GM04504 (cell line): ENCODE data around the gene CLPSL2.

Experiments
- DNase-seq: peaks from one replicate; pipeline ENCODE4 v3.0.0-alpha.2; 2012; ENCODE audit warnings: low read depth

The CLPSL2 gene

DNA sequence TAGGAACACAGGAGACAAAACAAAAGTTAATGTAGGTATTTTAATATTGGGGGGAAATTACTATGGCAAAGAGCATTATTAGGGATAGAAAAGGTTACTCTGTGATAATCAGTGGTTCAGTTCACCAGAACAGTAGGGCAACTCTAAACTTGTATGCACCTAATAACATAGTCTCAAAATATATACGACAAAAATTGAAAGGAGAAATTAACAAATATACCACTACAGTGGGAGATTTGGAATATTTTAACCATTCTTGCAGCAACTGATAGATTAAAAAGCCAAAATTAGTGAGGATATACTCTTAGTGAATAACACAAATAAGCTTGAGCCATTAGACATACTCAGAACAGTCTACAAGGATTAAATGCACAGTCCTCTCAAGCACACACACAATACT is 28.5 kb upstream of the CLPSL2 start:
- no peak for DNase-seq

GRCh38 chr6:35750557-35750956 is 25.8 kb upstream of the CLPSL2 start:
- DNase-seq = no peak

DNA sequence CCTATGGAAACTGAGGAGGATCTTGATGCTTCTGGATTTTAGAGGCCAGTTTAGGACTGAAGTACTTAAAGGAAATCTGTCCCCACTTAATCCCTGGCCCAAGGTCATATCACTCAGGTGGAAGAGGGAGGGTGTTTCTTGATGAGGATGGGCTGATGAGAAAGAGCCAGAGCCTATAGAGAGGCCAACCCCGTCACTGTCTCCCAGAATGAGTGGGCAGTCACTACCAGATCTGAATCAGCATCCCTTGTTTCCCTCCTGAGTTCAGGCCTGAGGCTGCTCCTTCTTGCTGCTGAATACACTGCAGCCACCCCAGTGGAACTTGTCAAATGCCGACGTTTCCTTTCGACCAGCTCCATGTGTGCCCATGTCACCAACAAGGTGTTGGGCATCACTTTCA is 24.8 kb upstream of the CLPSL2 start:
- DNase-seq = no peak

DNA sequence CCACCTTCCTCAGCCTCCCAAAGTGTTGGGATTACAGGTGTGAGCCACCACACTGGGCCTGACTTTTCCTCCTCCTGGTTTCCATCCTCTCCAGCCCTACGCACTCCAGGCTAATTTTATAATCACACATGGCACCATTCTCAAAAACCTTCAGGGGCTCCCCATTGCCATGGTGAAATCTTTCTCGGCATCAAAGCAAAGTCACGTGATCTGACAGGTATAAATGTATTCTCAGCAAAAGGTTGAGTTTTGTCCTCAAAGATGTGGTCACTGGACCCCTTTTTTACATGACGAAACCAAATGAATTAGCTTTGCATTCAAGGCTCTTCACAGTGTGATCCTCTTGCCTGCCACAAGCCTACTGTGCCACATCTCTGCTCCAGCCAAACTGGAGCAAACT is 24.1 kb upstream of the CLPSL2 start:
- DNase-seq = no peak

DNA sequence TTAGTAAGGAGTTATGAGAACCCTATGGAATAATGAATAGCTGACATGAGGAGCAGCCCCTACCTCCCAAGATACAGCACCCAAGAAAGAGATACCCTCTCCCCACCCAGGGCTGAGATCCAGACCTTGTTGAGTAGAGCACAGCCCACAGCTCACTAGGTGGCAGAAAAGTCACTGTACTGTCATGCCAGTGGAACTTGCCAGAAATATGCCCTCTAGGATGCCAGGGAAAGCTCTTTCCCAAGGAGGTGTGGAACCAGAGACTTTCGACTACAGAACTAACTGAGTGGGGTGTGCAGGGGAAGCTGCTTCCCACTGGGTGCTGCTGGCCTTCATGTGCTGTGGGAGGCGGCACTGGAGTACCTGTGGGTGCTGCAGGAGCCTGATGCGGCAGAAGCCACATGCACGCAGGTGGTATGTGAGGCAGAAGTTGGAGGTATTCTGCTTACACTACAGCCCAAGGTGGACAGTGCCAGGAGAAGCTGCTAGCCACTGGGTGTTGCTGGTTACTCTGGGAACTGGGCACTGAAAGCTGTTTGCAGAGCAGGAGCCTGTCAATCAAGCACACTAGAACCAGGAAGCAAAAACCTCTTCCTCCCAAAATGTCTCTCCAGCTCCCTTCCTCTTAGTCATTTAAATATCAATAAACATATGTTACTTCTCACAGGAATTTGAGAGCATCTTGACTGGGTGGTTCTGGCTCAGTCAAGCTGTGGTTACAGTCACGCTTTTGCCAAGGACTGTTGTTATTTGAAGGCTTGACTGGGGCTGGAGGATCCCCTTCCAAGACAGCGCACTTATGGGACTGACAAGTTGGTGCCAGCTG is 21.7 kb upstream of the CLPSL2 start:
- no peak for DNase-seq

- DNase-seq = no peak
Measured at GRCh38 chr6:35755278-35755924, 21.0 kb upstream of the CLPSL2 start.

- no peak for DNase-seq
Measured at GRCh38 chr6:35757456-35758123, 18.8 kb upstream of the CLPSL2 start.

- no peak for DNase-seq
Measured at GRCh38 chr6:35759426-35759825, 17.0 kb upstream of the CLPSL2 start.

GRCh38 chr6:35765739-35766138 is 10.7 kb upstream of the CLPSL2 start:
- no peak for DNase-seq

- DNase-seq = no peak
Measured at GRCh38 chr6:35769211-35769610, 7.2 kb upstream of the CLPSL2 start.

GRCh38 chr6:35771343-35771627 is 5.1 kb upstream of the CLPSL2 start:
- no peak for DNase-seq

DNA sequence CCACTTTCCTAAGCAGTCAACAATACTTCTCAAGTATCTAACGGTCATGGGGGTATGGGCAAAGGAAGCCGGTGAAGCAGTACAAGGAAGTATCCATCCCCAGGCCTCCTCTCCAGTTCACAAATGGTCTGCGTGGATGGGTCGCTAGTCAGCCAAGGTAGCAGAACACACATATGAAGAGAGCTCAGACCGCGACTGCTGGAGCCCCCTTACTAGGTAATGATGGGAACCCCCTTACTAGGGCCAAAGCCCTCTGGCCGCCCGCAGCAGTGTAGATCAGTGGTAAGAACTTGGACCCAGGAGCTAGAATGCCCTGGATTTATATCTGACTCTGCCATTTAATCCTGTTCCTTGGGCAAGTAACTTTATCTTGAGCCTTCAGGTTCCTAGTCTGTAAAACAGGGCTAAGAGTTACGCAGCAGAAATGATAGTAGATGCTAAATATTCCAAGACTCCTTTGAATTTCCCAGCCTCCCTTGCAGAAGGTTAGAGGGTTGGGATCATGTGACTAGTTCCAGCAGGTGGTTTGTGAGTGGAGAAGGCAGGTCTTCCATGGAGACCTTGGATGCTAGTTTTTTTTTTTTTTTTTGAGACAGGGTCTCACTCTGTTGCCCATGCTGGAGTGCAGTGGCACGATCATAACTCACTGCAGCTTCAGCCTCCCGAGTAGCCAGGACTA is 2.1 kb upstream of the CLPSL2 start:
- no peak for DNase-seq

DNA sequence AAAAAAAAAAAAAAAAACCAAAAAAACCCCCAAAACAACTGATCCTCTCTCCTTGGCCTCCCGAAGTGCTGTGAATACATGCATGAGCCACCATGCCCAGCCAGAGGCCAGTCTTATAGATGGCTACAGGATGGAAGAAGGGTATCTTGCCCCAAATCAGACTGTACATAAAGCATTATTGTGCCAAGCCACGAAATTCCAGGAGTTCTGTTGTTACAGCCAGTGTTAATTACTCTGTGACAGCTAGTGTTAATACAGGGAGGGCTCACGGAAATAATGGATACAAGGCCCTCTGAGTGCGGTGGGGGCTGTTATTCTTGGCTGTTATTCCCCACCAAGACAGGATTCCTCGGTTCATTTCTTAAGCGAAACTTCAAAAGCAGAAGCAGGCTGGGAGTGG is 1.4 kb upstream of the CLPSL2 start:
- no peak for DNase-seq

GRCh38 chr6:35777356-35778102 is 1.1 kb downstream of the CLPSL2 start:
- DNase-seq = no peak

DNA sequence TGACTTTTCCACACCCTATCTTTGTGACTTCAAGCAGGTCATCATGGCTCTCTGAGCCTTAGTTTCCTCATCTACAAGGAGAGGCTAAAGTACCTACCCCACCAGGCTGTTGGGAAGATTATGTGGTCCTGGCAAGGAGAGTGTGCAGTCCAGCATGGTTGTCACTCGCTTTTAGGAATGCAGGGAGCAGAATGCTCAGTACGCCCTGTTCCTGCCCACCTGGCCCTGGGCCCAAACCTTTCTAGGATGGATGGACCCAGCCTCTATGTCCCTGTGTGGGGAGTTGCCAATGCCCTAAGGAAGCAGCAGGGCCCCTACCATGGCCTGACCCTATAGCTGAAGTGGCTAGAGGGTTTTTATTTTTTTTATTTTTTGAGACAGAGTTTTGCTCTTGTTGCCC is 2.0 kb downstream of the CLPSL2 start:
- no peak for DNase-seq

- DNase-seq = no peak
Measured at GRCh38 chr6:35780719-35781118, 4.3 kb downstream of the CLPSL2 start, which contains the start of gene CLPSL1. Gene CLPSL1 (plus strand): TSS chr6:35781019. CDS start chr6:35781111, 92 bp downstream.

GRCh38 chr6:35781290-35781689 is 4.9 kb downstream of the CLPSL2 start:
- no peak for DNase-seq

DNA sequence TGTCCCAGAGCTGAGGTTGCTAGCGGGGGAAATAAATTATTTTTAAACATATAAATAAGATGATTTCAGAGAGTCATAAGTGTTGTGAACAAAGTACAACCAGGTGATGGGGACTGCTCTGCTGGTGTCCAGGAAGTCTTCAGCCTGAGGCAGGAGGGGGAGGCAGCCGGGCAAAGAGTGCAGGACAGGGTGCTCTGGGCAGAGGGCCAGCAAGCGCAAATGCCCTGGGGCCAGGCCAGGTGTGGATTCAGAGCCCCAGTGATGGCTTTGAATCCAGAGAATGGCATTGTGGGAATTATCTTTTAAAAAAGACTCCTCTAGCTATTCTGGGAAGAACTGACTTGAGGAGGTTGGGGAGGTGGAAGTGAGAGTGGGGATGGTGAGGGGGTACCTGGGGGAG is 6.0 kb downstream of the CLPSL2 start:
- no peak for DNase-seq

- DNase-seq = no peak
Measured at GRCh38 chr6:35784200-35784599, 7.8 kb downstream of the CLPSL2 start.

DNA sequence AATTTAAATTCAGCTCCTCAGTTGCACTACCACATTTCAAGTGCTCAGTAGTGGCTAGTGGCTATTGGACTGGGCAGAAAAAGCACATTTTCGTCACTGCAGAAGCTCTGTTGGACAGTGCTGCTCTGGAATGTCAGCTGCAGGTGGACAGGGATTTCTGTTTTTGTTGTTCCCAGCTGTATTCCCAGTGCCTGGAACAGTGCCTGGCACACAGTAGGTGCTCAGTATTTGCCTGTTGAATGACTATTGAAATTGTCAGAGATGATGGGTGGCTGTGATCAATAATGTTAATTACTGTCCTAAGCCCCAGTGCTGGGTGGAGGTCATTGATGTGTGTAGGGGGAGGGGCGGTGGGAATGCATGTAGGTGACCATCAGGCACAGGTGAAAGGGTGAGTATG is 9.9 kb downstream of the CLPSL2 start:
- DNase-seq = no peak

GRCh38 chr6:35786810-35787209 is 10.4 kb downstream of the CLPSL2 start:
- DNase-seq = no peak
